Nucleus accumbens (tissue), 56 donors: Measurements from ENCODE around the gene PEX10.

Source experiments
- DNase-seq, 56 donors: peaks; one replicate each; lab custom pipeline; 2025; lab: John Stamatoyannopoulos, UW

PEX10 gene

DNA sequence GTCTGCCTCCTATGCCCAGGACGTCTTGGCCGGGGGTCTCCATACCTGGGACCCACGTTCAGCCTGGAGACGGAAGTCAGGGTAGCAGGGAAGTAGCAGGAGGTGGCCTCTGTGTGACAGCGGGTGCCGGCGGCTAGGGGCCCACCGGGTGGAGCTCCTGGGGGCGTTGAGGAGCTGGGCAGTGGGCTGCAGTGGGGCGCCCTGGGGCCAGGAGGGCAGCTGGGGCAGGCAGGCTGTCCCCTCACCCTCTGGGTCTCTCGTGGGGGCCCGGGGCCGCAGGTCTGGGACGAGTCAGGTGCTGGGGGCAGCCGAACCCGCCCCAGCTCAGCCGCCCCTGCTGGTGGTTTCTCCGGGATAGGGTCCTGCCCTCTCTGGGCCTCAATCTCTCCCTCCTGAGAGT is 14.7 kb upstream of the PEX10 start:
- no peak for DNase-seq

GRCh38 chr1:2426540-2426939 is 14.2 kb upstream of the PEX10 start:
- no peak for DNase-seq

- DNase-seq: peak in 17 of 56 donors; percentile 10 to 46 (median 26)
Observed at GRCh38 chr1:2425892-2426291, 13.5 kb upstream of the PEX10 start.

GRCh38 chr1:2422523-2422922 is 10.2 kb upstream of the PEX10 start:
- no peak for DNase-seq

GRCh38 chr1:2419416-2419815 is 7.1 kb upstream of the PEX10 start:
- DNase-seq: no peak

- no peak for DNase-seq
Observed at GRCh38 chr1:2418791-2419320, 6.5 kb upstream of the PEX10 start.

GRCh38 chr1:2417833-2418225 is 5.5 kb upstream of the PEX10 start:
- no peak for DNase-seq

DNA sequence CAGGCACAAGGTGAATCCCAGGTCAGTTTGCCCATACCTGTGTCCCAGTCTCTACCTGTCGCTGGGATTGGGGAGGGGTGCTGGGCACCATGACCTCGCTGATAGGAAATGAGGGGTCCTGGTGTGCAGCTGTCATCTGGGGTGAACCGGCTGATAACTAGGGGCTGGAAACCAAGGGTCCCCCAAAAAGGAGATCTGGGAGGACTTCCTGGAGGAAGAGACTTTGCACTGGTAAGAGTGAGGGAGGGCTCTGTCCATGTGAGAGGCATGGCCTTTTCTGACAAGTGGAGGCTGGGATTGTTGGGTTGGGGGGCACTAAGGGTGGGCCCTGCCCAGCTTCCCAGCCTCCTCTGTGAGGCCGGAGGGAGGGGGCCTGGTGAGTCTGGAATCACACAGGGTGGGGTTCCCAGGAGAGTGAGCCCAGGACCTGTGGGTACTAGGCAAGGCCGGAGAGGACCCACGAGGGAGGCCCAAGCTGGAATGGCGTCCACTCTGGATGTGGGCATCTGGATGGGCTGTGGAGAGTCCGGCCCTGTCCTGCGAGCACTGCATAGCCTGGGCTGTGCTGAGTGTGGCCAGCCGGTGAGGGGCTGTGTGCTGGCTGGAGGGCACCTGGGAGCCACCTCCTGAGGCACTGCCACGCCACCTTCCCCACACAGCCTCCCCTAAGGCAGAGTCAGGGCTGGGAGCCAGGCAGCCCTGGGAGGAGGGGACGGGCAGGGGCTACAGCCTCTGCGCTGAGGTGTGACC is 4.9 kb upstream of the PEX10 start:
- no peak for DNase-seq

GRCh38 chr1:2416403-2416802 is 4.0 kb upstream of the PEX10 start:
- no peak for DNase-seq

DNA sequence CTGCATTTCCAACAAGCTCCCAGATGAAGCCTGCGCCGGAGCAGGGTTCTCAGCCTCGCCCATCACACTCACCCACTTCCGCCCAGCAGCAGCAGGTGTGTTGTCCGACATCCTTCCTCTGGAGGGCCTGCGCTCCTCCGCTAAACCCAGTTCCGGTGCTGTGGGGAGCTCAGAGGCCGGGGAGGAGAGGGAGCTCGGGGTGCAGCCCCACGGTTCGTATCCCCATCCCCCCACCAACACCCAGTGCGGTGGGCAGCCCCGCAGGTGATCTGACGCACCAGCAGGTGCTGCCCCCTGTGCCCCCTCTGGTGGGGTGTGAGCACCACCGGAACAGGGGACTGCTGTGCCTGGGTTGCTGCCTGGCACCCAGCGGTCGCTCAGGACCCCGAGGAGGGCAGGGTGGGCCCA is 3.4 kb upstream of the PEX10 start:
- DNase-seq: no peak

DNA sequence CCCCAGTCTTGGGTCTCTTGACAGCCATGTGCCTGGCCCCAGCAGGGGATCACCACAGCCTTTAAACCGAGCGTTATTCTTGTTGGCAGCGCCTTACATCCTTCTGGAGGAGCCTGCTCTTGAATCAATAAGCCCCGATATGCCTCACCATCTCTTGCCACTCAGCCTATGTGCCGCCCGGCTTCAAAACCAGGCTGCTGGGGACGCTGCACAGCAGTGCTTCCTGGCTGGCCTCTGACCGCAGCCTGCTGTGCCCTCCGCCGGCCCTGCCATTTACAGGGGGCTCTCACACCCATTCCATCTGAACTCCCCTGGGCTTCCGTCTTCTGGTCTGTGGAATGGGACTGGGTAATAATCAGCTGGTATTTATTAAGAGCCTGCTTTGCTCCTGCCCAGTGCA is 3.0 kb upstream of the PEX10 start:
- DNase-seq: no peak

DNA sequence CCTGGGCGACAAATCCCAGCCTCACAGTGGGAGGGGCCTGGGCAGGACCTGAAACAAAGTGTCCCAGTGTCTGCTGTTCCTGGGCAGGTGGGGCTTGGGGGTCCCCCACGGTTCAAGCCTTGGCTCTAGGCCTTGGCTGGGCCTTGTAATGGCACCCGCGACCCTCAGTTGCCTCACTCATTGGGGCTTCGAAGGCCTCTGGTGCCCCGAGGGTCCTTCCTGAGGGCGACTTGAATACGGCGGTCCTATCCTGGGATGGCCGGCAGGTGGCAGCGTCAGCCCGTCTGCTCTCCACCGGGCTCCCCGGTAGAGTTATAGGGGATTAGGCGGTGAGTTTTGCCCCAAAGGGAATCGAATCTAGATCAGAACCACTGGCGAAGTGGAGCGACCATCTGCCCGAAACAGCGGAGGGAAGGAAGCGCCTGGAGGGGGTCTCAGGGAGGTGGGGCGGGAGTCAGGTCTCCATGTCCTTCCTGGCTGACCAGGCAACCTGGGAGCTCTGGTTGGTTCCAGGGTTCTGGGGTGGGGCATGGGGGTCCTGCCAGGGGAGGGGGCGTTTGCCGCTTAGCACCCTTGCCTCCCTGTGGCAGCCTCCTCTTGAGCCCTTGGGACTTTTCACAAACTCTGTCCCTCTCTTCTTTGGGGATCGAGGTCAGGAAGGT is 2.1 kb upstream of the PEX10 start:
- peak in 53 of 56 donors; percentile 23 to 88 (median 59) for DNase-seq

- DNase-seq: no peak
Observed at GRCh38 chr1:2413495-2414296, 1.3 kb upstream of the PEX10 start.

DNA sequence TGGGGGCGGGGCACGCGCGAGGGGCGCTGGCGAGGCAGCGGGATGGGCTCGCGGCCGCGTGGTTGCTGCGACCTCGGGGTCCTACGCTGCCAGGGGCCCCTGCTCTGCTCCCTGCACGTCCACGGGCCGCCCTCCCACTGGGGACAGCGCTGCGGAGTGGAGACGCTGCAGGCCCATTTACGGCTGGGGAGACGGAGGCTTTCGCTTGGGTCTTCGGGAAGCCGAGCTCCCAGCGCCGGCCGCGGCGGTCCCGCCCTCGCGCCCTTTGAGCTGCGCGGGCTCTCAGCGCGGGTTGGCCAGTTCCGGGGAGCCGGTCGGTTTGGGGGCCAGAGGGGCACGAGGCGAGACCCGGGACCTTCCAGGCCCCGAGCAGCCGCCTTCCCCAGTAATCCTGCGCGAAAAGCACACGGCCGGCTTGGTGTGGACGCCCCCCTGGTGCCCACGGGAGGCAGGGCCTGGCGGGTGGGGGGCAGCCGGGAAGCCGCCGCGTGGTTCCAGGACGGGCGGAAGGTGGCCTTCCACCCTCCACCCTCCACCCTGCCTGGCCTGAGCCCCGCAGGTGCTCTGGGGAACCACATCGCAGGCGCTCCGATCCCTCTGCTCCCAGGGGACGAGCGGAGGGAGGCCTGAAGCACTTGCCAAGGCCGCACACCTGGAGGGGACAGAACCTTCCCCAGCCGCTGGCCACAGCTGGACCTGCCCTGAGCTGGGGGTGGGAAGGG is 570 bp upstream of the PEX10 start:
- DNase-seq: peak in 1 of 56 donors; percentile 42

DNA sequence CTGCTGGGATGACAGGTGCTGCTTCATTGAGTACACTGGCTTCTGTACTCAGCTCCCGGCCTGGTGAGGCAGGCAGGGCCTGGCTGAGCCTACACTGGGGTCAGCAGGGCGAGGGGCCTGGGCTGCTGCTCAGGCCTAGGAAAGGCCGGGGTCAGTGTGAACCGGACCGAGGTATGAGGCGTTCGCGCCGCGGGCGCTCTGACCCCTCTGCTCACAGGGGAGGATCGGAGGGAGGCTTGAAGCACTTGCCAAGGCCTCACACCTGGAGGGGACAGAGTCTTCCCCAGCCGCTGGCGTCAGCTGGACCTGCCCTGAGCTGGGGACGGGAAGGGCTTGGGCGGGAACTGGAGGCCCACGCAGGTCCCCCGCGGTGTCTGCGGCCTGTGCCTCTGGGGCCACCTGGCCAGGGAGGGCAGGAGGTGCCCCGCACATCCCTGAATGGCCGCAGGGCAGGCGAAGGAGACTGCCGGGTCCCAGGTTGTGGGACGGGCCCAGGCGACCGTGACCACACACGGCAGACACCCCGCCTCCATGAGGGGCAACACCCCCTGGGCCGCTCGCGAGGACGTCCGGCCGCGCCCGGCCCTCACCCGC is 466 bp downstream of the PEX10 start:
- no peak for DNase-seq

GRCh38 chr1:2409745-2410144 is 2.6 kb downstream of the PEX10 start:
- no peak for DNase-seq

- DNase-seq: no peak
Observed at GRCh38 chr1:2408859-2409276, 3.5 kb downstream of the PEX10 start.

DNA sequence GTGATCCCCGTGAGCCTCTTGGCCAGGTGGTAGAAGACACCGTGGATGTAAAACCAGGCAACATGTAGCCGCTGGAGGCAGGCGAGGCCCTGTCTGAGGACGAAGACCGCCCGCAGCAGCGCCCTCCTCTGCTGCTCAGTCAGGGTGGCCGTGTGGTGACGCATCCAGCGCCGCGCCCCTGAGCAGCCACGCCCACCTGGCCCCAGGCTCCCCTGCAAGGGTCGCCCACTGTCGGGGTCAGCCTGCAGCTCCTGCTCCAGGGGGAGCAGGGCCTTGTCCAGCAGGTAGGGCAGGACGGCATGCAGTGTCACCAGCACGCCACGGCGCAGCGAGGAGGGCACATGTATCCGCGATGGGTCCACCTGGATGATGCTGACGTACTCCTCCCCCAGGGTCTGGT is 3.9 kb downstream of the PEX10 start:
- DNase-seq: no peak

DNA sequence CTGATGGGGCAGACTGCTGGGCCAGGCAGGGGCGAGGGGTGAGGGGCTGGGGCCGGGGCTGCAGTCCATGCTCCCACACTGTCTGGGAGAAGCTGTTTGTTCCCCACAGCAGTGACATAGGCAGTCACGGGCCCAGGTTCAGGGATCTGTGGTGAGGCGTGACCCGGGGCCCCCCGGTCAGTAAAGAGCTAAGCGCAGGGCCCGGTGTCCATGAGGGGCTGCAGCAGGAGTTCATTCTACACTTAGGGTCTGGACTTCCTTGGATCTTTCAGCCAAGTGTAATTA is 4.4 kb downstream of the PEX10 start:
- no peak for DNase-seq
